22Rv1 (cell line): ENCODE measurements around the gene MROH7.

ENCODE experiments used
- H3K27ac ChIP-seq: fragments of 450-650 bp; 2 replicates; pipeline ENCODE4 v1.5.1; 2017
- ZFX ChIP-seq: fragments of 450-650 bp; IDR thresholded peaks from 2 replicates; pipeline ENCODE4 v1.6.1; 2017; ENCODE audit warnings: antibody characterized with exemption, borderline replicate concordance
- TF ChIP-seq, protein P1 (sequence below): fragments of 450-650 bp; IDR thresholded peaks from 2 replicates; pipeline ENCODE4 v1.5.1; 2017; ENCODE audit warnings: mild to moderate bottlenecking

MROH7 gene

GRCh38 chr1:54599211-54599823 is 42.3 kb upstream of the MROH7 start:
- no peak for TF ChIP-seq ZFX
- TF ChIP-seq, protein P1, sequence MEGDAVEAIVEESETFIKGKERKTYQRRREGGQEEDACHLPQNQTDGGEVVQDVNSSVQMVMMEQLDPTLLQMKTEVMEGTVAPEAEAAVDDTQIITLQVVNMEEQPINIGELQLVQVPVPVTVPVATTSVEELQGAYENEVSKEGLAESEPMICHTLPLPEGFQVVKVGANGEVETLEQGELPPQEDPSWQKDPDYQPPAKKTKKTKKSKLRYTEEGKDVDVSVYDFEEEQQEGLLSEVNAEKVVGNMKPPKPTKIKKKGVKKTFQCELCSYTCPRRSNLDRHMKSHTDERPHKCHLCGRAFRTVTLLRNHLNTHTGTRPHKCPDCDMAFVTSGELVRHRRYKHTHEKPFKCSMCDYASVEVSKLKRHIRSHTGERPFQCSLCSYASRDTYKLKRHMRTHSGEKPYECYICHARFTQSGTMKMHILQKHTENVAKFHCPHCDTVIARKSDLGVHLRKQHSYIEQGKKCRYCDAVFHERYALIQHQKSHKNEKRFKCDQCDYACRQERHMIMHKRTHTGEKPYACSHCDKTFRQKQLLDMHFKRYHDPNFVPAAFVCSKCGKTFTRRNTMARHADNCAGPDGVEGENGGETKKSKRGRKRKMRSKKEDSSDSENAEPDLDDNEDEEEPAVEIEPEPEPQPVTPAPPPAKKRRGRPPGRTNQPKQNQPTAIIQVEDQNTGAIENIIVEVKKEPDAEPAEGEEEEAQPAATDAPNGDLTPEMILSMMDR: no peak
- no peak overlapping the region for H3K27ac ChIP-seq

- no peak overlapping the region for H3K27ac ChIP-seq
- TF ChIP-seq ZFX: no peak
- TF ChIP-seq, protein P1: no peak
Measured at GRCh38 chr1:54600947-54601721, 40.5 kb upstream of the MROH7 start.

- no peak overlapping the region for H3K27ac ChIP-seq
- TF ChIP-seq ZFX: no peak
- TF ChIP-seq, protein P1: no peak
Measured at GRCh38 chr1:54601730-54602129, 39.9 kb upstream of the MROH7 start.

DNA sequence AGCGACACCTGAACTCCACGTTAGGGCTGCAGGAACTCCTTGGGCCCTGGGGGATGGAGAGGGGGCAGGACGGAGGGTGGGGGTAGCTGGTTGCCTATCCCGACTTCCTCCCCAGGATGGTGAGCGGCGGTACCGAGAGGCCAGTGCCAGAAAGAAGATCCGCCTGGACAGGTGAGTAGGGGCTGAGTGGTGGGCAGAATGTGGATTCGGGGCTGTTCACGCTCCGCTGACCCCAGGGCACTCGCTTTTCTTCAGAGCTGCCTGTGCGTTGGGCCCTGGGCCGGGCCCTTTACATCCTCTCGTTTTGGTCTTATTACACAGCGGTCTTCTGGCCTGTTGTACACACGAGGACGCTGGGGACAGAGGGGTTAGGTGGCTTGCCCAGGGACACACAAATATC is 39.0 kb upstream of the MROH7 start:
- no peak overlapping the region for H3K27ac ChIP-seq
- TF ChIP-seq, protein P1: no peak
- TF ChIP-seq ZFX: no peak

GRCh38 chr1:54603241-54603640 is 38.3 kb upstream of the MROH7 start:
- no peak for TF ChIP-seq ZFX
- TF ChIP-seq, protein P1: no peak
- H3K27ac ChIP-seq: no peak overlapping the region

DNA sequence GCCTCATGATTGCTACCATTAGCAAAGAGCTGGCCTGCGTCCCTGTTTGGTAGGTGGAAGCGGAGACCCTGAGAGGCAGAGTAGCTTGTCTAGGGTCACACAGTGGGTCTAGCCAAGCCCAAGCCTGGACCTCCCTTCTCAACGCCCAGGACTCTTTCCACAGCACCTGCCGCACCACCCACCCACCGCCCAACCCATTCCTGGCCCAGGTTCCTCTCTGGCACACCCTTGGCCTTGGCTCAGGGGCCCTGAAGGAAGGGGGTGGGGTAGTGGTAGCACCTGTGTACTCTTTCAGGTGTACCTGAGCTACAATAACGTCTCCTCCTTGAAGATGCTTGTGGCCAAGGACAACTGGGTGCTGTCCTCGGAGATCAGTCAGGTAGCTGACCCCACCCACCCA is 37.5 kb upstream of the MROH7 start:
- TF ChIP-seq ZFX: no peak
- TF ChIP-seq, protein P1: no peak
- no peak overlapping the region for H3K27ac ChIP-seq
